WTC11 (cell line): ENCODE results near the gene DCAF5. TPM values are rescaled to one million over a fixed set of nuclear protein-coding genes. Genes with fewer than 3 reads are reported as not detected.

Experiments used
- ATAC-seq: fragments of 200-7000 bp; cut with Tn5 transposase; 2 replicates; pipeline ENCODE4 v1.10.0; 2021; ENCODE audit warnings: mild to moderate bottlenecking, moderate library complexity
- CTCF ChIA-PET: fragments of 300-600 bp; sonication (Branson Sonifier 250); formaldehyde crosslinking; loops from one replicate; lab custom pipeline; 2021; ENCODE audit warnings: antibody characterized with exemption; lab: Charles Lee
- POLR2A ChIA-PET: fragments of 350-600 bp; sonication (Branson Sonifier 250); formaldehyde crosslinking; loops from one replicate; lab custom pipeline; 2021; ENCODE audit warnings: antibody characterized with exemption; lab: Charles Lee
- DNase-seq: peaks from one replicate; pipeline ENCODE4 v3.0.0; 2021; ENCODE audit warnings: low spot score
- H3K27ac Mint-ChIP-seq: 2 replicates; pipeline ENCODE4 v1.8.0; 2021; ENCODE audit warnings: mixed read lengths
- H3K27me3 Mint-ChIP-seq: 2 replicates; pipeline ENCODE4 v1.8.0; 2021; ENCODE audit warnings: low read depth, mild to moderate bottlenecking, moderate library complexity, mixed read lengths
- H3K36me3 Mint-ChIP-seq: 2 replicates; pipeline ENCODE4 v1.8.0; 2021; ENCODE audit warnings: mixed read lengths
- H3K4me1 Mint-ChIP-seq: 2 replicates; pipeline ENCODE4 v1.8.0; 2022; ENCODE audit warnings: mixed read lengths
- H3K4me3 Mint-ChIP-seq: 2 replicates; pipeline ENCODE4 v1.8.0; 2021; ENCODE audit warnings: mild to moderate bottlenecking, moderate library complexity, mixed read lengths
- H3K9me3 Mint-ChIP-seq: 2 replicates; pipeline ENCODE4 v1.8.0; 2021; ENCODE audit warnings: mixed read lengths
- ATF1 ChIP-seq: sonication (generic); formaldehyde crosslinking; IDR thresholded peaks from 2 replicates; pipeline ENCODE4 v1.8.1; 2023; ENCODE audit warnings: mild to moderate bottlenecking, moderate library complexity, missing genetic modification reagents
- ATF2 ChIP-seq: sonication (generic); formaldehyde crosslinking; IDR thresholded peaks from 2 replicates; pipeline ENCODE4 v1.8.1; 2022; ENCODE audit warnings: low read depth, missing genetic modification reagents, borderline replicate concordance
- CBFB ChIP-seq: sonication (generic); formaldehyde crosslinking; IDR thresholded peaks from 2 replicates; pipeline ENCODE4 v1.8.1; 2022; ENCODE audit warnings: mild to moderate bottlenecking, low read depth, missing genetic modification reagents
- E2F4 ChIP-seq: sonication (generic); formaldehyde crosslinking; IDR thresholded peaks from 2 replicates; pipeline ENCODE4 v1.8.1; 2022; ENCODE audit warnings: low read depth, mild to moderate bottlenecking, moderate library complexity, missing genetic modification reagents, borderline replicate concordance
- ETV6 ChIP-seq: sonication (generic); formaldehyde crosslinking; IDR thresholded peaks from 2 replicates; pipeline ENCODE4 v1.8.1; 2022; ENCODE audit warnings: mild to moderate bottlenecking, missing genetic modification reagents
- FOXJ3 ChIP-seq: sonication (generic); formaldehyde crosslinking; IDR thresholded peaks from 2 replicates; pipeline ENCODE4 v1.9.0; 2021; ENCODE audit warnings: missing genetic modification reagents, mild to moderate bottlenecking, borderline replicate concordance
- FOXP4 ChIP-seq: sonication (generic); formaldehyde crosslinking; IDR thresholded peaks from 2 replicates; pipeline ENCODE4 v1.8.0; 2022; ENCODE audit warnings: mild to moderate bottlenecking, missing genetic modification reagents
- GRHL2 ChIP-seq: fragments of 250-450 bp; sonication (Bioruptor Pico); IDR thresholded peaks from 2 replicates; pipeline ENCODE4 v1.8.0; 2022; ENCODE audit warnings: mild to moderate bottlenecking, moderate library complexity; ENCODE audit not compliant: insufficient replicate concordance, severe bottlenecking
- GTF2I ChIP-seq: fragments of 250-450 bp; sonication (Bioruptor Pico); conservative IDR thresholded peaks from 2 replicates; pipeline ENCODE4 v1.4.0; 2021; ENCODE audit warnings: mild to moderate bottlenecking
- HMGA2 ChIP-seq: fragments of 250-450 bp; sonication (Bioruptor Pico); IDR thresholded peaks from 2 replicates; pipeline ENCODE4 v1.4.0; 2021; ENCODE audit warnings: mild to moderate bottlenecking, moderate library complexity
- MYBL2 ChIP-seq: sonication (generic); formaldehyde crosslinking; IDR thresholded peaks from 2 replicates; pipeline ENCODE4 v1.8.1; 2023; ENCODE audit warnings: mild to moderate bottlenecking, moderate library complexity, missing genetic modification reagents
- NFATC4 ChIP-seq: fragments of 250-450 bp; sonication (Bioruptor Pico); IDR thresholded peaks from 2 replicates; pipeline ENCODE4 v1.9.0; 2021; ENCODE audit warnings: mild to moderate bottlenecking
- NFE2L1 ChIP-seq: sonication (generic); formaldehyde crosslinking; IDR thresholded peaks from 2 replicates; pipeline ENCODE4 v1.8.1; 2023; ENCODE audit warnings: missing genetic modification reagents
- NR2C2 ChIP-seq: sonication (generic); formaldehyde crosslinking; IDR thresholded peaks from 2 replicates; pipeline ENCODE4 v1.8.0; 2022; ENCODE audit warnings: mild to moderate bottlenecking, missing genetic modification reagents
- NR3C1 ChIP-seq: sonication (generic); formaldehyde crosslinking; conservative IDR thresholded peaks from 2 replicates; pipeline ENCODE4 v1.8.1; 2023; ENCODE audit warnings: low read depth, mild to moderate bottlenecking, missing genetic modification reagents
- PREB ChIP-seq: sonication (generic); formaldehyde crosslinking; IDR thresholded peaks from 2 replicates; pipeline ENCODE4 v1.8.1; 2022; ENCODE audit warnings: mild to moderate bottlenecking, missing genetic modification reagents, moderate library complexity, borderline replicate concordance
- SMAD3 ChIP-seq: sonication (generic); formaldehyde crosslinking; IDR thresholded peaks from 2 replicates; pipeline ENCODE4 v1.8.0; 2022; ENCODE audit warnings: missing genetic modification reagents, mild to moderate bottlenecking, borderline replicate concordance
- SMAD4 ChIP-seq: sonication (generic); formaldehyde crosslinking; IDR thresholded peaks from 2 replicates; pipeline ENCODE4 v1.8.0; 2022; ENCODE audit warnings: mild to moderate bottlenecking, missing genetic modification reagents
- SP1 ChIP-seq: sonication (generic); formaldehyde crosslinking; conservative IDR thresholded peaks from 2 replicates; pipeline ENCODE4 v1.8.1; 2022; ENCODE audit warnings: missing genetic modification reagents
- TCF7 ChIP-seq: sonication (generic); formaldehyde crosslinking; IDR thresholded peaks from 2 replicates; pipeline ENCODE4 v1.8.0; 2022; ENCODE audit warnings: mild to moderate bottlenecking, low read depth, missing genetic modification reagents, moderate library complexity
- TP53 ChIP-seq: sonication (generic); formaldehyde crosslinking; IDR thresholded peaks from 2 replicates; pipeline ENCODE4 v1.8.1; 2023; ENCODE audit warnings: mild to moderate bottlenecking, missing genetic modification reagents
- ZBTB43 ChIP-seq: sonication (generic); formaldehyde crosslinking; IDR thresholded peaks from 2 replicates; pipeline ENCODE4 v1.8.1; 2023; ENCODE audit warnings: mild to moderate bottlenecking, missing genetic modification reagents
- ZNF121 ChIP-seq: sonication (generic); formaldehyde crosslinking; IDR thresholded peaks from 2 replicates; pipeline ENCODE4 v1.8.0; 2023; ENCODE audit warnings: missing genetic modification reagents
- ZNF317 ChIP-seq: sonication (generic); formaldehyde crosslinking; IDR thresholded peaks from 2 replicates; pipeline ENCODE4 v1.8.1; 2023; ENCODE audit warnings: low read depth, mild to moderate bottlenecking, moderate library complexity, missing genetic modification reagents, borderline replicate concordance
- ZNF671 ChIP-seq: fragments of 250-450 bp; sonication (Bioruptor Pico); IDR thresholded peaks from 2 replicates; pipeline ENCODE4 v1.8.0; 2021; ENCODE audit warnings: mild to moderate bottlenecking
- ZSCAN18 ChIP-seq: fragments of 250-450 bp; sonication (Bioruptor Pico); IDR thresholded peaks from 2 replicates; pipeline ENCODE4 v2.1.2; 2022; ENCODE audit warnings: mild to moderate bottlenecking, moderate library complexity
- total RNA-seq: library from RNA; stranded (reverse); gene quantifications from 3 replicates; pipeline ENCODE4 v1.2.3, GENCODE V29; 2021

Gene DCAF5
- total RNA-seq, 1 experiment from 2014 or later = 30.3 TPM

GRCh38 chr14:69091695-69092094 lies 61.2 kb downstream of the DCAF5 start:
- H3K27me3 Mint-ChIP-seq = no peaks in the 10 kb centered on the region
- DNase-seq = no peak
- ChIA-PET CTCF (interaction anchor here (1.4 to 2.6 kb wide), 3 partner anchors 13 to 35 kb away, joined by 3 to 20 read pairs (median 12); no protein-coding TSS in a partner anchor), POLR2A (no interaction called here)
- H3K36me3 Mint-ChIP-seq = peaks cover 7% of the 10 kb centered on the region
- H3K27ac Mint-ChIP-seq = no peak overlapping the region; the same call in 1 of the 2 replicates
- H3K4me3 Mint-ChIP-seq = no peak overlapping the region
- peaks cover 15% of the 10 kb centered on the region for H3K4me1 Mint-ChIP-seq
- H3K9me3 Mint-ChIP-seq = no peaks in the 10 kb centered on the region
- no peak for ATAC-seq
- no peak for TF ChIP-seq MYBL2 (CRISPR knock-in tag)
- no peak for TF ChIP-seq ATF1 (CRISPR knock-in tag)
- no peak for TF ChIP-seq SMAD3 (CRISPR knock-in tag)
- TF ChIP-seq GRHL2 (CRISPR knock-in tag) = no peak
- no peak for TF ChIP-seq ETV6 (CRISPR knock-in tag)
- TF ChIP-seq E2F4 (CRISPR knock-in tag) = no peak
- no peak for TF ChIP-seq ZNF121
- TF ChIP-seq CBFB (CRISPR knock-in tag) = no peak
- no peak for TF ChIP-seq ZNF317 (CRISPR knock-in tag)
- no peak for TF ChIP-seq NR2C2 (CRISPR knock-in tag)
- no peak for TF ChIP-seq ATF2 (CRISPR knock-in tag)
- TF ChIP-seq TCF7 (CRISPR knock-in tag) = no peak
- TF ChIP-seq ZSCAN18 (CRISPR knock-in tag) = no peak
- no peak for TF ChIP-seq PREB (CRISPR knock-in tag)
- TF ChIP-seq FOXP4 (CRISPR knock-in tag) = no peak
- TF ChIP-seq FOXJ3 (CRISPR knock-in tag) = no peak
- no peak for TF ChIP-seq ZNF671 (CRISPR knock-in tag)

GRCh38 chr14:69091006-69091405 lies 61.9 kb downstream of the DCAF5 start:
- Mint-ChIP-seq H3K4me1 (peaks cover 14% of the 10 kb centered on the region), H3K27me3 (no peaks in the 10 kb centered on the region), H3K27ac (no peak overlapping the region; the same call in 1 of the 2 replicates), H3K36me3 (peaks cover 7% of the 10 kb centered on the region), H3K4me3 (no peak overlapping the region), H3K9me3 (no peaks in the 10 kb centered on the region)
- ChIA-PET CTCF (interaction anchor here (0.8 to 2.6 kb wide), 19 partner anchors 9 to 247 kb away, joined by 3 to 20 read pairs (median 4); no protein-coding TSS in a partner anchor), POLR2A (no interaction called here)
- ATAC-seq (no peak), DNase-seq (no peak)
- TF ChIP-seq ZNF317 (CRISPR knock-in tag) (no peak), ZBTB43 (CRISPR knock-in tag) (no peak), SP1 (CRISPR knock-in tag) (no peak), SMAD4 (CRISPR knock-in tag) (no peak), ZNF671 (CRISPR knock-in tag) (no peak), NFE2L1 (CRISPR knock-in tag) (no peak), HMGA2 (CRISPR knock-in tag) (no peak), NFATC4 (CRISPR knock-in tag) (no peak), GTF2I (CRISPR knock-in tag) (no peak), ETV6 (CRISPR knock-in tag) (no peak), NR3C1 (CRISPR knock-in tag) (no peak), TP53 (CRISPR knock-in tag) (no peak)
